HG02798 (cell line): Measurements from ENCODE around the gene CNOT10.

Experiments
- ATAC-seq: cut with Tn5 transposase; IDR thresholded peaks from one replicate; pipeline ENCODE4 v1.9.1; 2021; ENCODE audit warnings: mild to moderate bottlenecking; ENCODE audit not compliant: unreplicated experiment, poor library complexity

The CNOT10 gene

DNA sequence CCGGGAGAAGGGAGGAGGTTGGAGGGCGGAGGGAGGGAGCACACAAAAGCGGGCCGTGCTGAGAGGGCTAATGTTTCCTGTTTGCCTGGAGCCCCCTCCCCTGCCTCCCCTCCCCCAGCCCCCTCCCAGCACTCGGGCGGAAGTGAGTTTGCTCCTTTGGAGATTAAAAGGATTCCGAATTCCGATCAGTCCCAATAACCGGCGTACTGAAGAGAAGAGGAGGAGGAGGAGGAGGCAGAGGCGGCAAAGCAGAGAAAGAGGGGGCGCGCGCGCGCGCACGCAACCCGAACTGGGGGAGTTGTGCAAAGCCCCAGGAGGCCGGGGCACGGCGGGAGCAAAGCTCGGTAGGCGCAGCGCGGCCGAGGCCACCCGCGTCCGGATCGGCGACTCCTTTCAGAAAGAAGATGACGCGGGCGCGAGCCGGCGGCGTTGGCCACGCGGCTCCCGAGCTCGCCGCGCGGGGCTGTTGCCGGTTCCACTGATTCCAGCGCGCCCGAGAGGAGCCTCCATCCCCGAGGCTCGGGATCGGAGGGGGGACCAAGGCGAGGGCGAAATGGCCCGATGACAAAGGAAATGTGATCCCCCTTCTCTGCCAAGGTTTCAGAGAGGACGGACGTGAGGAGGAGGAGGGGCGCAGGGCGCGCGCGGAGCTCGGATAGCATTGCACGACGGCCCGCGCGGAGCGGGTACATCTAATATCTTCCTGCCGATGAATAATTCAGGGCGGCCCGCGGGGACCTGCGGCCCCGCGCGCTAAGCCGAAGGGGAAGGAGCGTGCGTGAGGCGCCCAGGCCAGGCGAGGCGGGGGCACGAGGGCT is 131.7 kb downstream of the CNOT10 start:
- ATAC-seq = no peak

DNA sequence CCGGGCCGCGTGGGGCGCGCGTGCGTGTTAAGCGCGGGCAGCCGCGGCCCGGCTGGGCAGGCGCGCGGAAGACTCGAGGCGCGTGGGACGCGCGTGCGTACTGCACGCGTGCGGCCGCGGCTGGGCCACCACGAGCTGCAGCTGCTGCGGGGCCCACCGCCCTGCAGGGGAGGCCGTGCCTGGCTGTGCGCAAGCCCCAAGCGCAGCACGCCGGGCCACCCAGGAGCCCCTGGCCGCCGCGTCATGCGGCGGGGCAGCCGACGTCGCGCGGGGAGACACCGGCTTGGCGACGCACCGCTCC is 132.2 kb downstream of the CNOT10 start:
- ATAC-seq = no peak

DNA sequence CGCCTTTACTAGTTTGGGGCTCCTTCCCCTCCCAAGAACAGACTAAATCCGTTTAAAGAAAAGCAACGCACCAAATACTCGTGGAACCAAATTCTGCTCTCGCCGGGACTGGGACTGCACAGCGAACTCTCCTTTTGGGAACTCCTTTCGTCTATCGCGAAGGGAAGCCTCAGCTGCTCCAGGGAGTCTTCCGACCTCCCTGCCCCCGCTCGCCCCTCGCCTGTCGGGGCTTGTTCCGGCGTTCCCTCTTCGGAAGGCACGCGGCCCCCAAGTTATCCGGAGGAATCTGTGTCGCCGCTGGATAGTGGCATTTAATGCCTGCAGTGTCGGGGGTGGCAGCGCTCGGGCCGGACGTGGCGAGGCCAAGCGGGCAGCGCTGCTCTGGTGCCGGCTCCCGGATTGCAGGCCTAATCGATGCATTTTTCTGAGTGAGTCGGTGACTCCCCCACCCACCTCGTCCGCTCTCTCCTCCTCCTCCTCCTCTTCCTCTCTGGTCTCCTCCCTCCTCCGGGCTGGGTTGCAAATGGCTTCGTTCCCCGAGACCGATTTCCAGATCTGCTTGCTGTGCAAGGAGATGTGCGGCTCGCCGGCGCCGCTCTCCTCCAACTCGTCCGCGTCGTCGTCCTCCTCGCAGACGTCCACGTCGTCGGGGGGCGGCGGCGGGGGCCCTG is 132.7 kb downstream of the CNOT10 start, which contains the start of gene TRIM71:
Gene TRIM71, plus strand, starts transcription at position 440 of the 671 bp plus-strand sequence. Its CDS starts 84 bp downstream, at position 524.
- no peak for ATAC-seq

DNA sequence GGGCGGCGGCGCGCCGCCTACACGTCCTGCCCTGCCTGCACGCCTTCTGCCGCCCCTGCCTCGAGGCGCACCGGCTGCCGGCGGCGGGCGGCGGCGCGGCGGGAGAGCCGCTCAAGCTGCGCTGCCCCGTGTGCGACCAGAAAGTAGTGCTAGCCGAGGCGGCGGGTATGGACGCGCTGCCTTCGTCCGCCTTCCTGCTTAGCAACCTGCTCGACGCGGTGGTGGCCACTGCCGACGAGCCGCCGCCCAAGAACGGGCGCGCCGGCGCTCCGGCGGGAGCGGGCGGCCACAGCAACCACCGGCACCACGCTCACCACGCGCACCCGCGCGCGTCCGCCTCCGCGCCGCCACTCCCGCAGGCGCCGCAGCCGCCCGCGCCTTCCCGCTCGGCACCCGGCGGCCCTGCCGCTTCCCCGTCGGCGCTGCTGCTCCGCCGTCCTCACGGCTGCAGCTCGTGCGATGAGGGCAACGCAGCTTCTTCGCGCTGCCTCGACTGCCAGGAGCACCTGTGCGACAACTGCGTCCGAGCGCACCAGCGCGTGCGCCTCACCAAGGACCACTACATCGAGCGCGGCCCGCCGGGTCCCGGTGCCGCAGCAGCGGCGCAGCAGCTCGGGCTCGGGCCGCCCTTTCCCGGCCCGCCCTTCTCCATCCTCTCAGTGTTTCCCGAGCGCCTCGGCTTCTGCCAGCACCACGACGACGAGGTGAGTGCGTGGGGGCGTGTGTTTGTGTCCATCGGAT is 133.4 kb downstream of the CNOT10 start:
- no peak for ATAC-seq

DNA sequence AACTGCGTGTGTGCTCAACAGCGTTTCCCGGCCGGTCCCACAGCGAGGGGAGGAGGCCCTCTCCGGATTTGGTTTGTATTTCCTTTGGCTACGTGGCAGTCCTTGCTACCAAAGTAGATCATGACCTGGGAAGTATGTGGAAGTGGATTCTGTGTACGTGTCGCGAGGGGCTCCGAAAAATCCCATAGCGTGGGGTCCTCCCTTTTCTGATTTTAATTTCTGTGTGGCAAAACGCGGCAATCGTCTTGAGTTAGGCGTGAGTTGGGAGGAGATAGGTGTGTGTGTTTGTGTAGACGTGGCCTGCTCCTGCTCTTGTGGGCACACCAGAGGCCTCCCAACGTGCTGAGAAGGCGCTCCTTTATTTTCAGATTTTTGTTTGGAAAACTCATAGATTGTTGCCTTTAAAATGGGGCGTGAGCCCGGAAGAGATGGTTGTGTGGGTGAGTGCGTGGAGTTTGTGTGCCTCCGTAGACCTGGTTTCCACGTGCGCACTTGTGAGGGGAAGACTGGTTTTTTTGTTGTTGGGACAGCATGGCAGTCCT is 134.1 kb downstream of the CNOT10 start:
- ATAC-seq = no peak

DNA sequence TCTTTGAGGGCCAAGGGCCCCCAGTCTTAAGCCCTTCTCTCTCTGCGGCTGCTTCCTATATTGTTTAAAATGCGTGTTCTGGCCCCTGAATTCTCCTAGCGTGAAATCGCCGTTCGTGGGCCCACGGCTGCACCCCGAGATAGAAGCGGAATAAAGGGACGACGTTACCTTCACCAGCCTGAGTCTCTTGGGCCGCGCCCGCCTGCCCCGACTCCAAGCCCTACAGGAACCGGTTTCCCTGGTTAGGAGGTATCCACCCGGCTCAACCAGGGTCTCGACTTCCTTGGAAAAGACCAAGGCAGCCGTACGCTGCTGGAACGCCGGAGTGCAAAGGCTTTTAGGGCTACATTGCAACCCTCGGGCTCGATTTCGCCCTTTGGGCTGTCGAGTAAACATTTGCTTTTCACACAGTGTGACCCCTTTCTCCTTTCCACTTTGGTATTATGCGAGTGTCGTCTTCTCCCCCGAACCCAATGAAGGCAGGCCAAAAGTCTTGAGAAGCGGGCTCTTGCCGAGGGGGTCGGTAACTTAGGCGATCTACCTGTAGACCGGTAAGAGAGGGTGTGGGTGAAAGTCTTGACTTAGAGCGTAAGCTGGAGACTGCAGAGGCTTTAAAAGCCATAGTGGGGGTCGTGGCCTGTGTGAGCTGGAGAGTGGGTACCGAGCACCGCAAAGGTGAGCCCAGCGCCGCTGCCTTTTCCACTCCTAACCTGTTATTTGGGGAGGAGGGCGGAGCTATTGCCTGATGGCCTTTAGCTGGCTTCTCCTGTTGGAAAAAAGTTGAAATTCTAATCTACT is 134.8 kb downstream of the CNOT10 start:
- ATAC-seq = no peak

DNA sequence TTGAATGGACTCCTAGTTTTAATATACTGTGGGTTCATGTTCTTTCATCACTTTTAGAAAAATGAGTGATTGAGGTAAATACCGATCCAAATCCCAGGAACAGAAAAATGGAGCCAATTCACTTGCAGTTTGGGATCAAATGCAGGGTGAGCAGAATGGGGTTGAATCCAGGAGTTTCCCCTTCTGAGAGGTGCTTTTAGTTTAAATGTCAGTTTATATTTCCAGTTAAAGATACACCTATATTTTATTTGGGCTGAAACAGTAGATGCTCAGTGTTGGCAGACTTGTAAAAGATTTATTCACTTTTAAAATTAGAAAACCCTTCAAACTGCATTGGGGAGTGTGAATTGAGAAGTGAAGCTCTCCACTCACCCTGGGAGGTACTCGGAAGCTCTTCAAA is 135.4 kb downstream of the CNOT10 start:
- no peak for ATAC-seq

DNA sequence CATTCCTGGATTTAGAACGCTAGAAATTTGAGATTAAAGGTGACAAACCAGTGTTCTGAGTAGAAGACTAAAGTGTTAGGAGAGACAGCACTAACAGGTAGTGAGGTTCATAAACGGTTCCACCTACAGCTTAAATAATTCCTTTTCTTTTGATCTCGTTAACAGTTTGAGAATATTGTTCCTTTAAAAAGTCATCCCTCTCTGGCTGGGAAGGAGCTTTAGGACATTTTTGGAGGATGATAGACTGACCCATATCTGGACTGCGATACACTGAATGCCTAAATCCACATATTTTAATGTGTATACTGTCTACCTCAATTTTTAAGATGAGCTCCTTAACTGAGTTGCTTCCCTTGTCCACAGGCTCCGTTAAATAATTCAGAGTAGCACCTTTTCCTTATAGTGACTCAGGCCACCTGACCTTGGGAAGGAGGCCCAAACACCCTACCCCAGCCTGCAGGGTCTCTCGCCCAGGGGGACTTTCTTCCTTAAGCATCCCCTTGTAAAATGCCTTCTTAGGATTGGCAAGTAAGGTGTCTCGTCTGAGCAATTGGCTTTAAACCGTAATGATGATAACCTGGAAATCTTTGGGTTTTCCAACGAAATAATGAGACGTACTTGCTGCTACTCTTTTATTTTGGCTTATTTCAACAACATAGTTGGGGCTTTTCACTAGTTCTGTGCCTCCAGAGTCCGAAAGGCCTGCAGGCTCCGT is 136.1 kb downstream of the CNOT10 start:
- ATAC-seq = no peak

DNA sequence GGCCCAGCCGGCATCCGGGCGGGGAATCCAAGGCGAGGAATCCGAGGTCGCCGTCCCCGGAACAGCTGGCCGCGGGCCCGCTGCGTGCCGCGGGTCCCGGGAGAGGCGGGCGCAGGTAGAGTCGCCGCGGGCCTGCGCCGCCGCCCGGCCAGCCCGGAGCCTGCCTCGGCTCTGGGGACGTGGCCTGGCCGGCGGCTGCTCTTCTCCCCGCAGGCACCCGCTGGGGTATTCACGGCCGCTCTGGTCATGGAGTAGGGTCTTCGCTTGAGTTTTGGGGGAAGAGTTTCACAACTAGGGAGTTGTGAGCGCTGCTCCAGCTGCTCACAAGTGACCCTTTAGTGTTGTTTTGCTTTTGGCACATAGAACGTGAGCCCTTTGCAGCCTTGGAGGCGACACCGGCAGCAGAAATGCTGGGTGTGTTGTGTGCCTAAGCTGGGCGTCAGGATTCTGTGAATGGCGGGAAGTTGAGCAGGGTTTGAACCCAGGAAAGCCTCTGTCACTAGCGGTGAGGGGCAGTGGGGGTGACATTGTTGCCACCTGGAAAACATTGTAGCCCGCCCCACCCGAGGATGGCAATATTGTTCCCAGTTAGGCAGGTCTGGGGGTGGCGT is 136.8 kb downstream of the CNOT10 start:
- no peak for ATAC-seq

DNA sequence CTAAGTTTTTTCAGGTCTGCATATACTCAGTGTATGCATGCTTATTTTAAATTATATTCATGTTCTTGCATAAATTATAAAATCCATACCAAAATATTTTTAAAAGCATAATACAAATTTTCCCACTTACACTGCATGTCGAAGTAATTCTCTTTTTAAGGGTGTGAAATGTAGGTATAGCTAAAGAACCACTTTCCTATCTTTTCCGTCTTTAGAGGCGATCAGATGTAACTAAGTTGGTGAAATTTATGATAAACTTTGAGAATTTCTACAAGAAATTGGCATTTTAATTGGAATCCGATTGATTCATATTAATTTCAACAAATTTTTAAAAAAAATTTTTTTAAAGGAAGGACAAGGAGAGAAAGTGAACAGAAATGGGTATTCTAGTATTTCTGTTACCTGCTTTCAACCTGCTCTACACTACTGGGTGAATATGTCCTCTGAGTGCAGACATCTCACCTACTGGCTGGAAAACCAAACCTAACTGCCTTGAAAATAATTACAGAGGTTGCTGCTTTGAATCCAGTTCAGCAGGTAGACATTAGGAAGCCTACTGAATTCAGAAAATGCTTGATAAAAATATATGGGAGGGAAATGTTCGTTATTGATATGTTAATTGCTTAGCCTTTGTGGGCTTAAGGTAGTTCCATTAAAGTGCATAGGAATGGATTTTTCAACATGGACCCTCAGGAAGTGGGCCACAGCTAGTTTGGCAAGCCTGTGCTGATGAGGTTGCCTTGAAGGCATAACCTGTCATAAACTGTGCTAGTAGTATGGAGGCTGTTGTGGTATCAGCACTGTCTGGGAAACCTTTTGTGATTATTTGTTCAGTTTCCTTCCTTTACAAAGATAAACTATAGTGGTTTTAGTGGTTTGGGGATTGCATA is 137.9 kb downstream of the CNOT10 start:
- no peak for ATAC-seq
